Measurements from ENCODE around the gene GALNT18.

Gene GALNT18

DNA sequence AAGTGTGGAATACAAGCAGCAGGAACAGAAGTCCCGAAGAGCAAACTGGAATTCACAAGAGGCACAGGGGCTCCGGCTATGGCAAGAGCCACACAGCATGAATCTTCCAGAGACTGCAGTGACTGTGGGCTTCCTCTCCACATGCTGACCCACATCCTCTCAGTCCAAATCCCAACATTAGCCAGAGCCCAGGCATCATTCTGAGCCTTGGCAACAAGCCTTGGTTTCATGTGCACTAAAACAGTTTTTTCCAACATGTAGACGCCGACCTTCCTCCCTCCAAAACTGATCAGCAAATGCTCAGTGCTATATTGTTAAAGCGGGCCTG is 177.0 kb downstream of the GALNT18 start:
- H3K4me1 ChIP-seq (ENCODE audit: control insufficient read depth, insufficient read depth, low read length): no peaks in the 10 kb centered on the region
- H3K9ac ChIP-seq (ENCODE audit: low read length): no peak overlapping the region
- H3K27me3 ChIP-seq (ENCODE audit: control insufficient read depth, insufficient read depth, low read length): no peaks in the 10 kb centered on the region
- H3K27ac ChIP-seq (ENCODE audit: low read depth, low read length): no peak overlapping the region
- H3K36me3 ChIP-seq (ENCODE audit: control insufficient read depth, insufficient read depth, low read length): no peaks in the 10 kb centered on the region
- no peaks in the 10 kb centered on the region for H3K9me3 ChIP-seq (ENCODE audit: control insufficient read depth, insufficient read depth, low read depth, low read length)
- H3K4me3 ChIP-seq (ENCODE audit: low read depth, low read length): no peak overlapping the region

DNA sequence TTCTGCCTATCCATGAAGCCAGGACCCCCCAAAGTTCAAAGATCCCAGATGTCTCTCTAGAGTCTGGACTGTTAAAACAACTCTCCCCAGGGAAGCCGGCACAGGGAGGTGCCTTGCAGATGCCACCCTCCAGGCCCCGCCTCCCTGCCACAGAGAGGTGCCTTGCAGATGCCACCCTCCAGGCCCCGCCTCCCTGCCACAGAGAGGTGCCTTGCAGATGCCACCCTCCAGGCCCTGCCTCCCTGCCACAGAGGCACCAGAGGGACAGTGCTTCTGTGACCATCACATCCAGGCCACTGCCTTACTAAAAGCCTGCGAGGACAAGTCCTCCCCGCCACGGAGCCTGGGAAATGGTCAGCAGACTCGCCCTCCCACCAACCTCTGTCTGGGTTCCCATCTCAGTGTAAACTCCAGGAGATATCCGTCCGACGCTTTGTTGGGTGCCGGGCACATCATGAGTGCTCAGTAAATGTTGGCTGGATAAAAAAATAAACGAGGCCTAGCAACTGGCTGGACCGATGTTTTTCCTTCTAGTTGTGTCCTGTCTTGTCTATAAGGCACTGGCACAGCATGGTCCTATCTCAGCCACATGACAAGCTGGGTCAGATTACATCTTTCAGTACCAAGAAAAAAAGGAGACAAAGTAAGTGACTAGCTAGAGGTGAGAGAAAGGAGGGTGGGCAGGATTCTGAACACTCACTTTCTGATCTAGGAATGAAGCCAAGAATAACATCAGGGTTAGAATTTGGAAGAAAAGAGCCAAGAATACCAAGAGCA is 177.6 kb downstream of the GALNT18 start:
- H3K9me3 ChIP-seq (ENCODE audit: control insufficient read depth, insufficient read depth, low read depth, low read length): no peaks in the 10 kb centered on the region
- H3K27ac ChIP-seq (ENCODE audit: low read depth, low read length): no peak overlapping the region
- no peak overlapping the region for H3K9ac ChIP-seq (ENCODE audit: low read length)
- no peaks in the 10 kb centered on the region for H3K27me3 ChIP-seq (ENCODE audit: control insufficient read depth, insufficient read depth, low read length)
- H3K4me3 ChIP-seq (ENCODE audit: low read depth, low read length): no peak overlapping the region
- no peaks in the 10 kb centered on the region for H3K4me1 ChIP-seq (ENCODE audit: control insufficient read depth, insufficient read depth, low read length)
- H3K36me3 ChIP-seq (ENCODE audit: control insufficient read depth, insufficient read depth, low read length): no peaks in the 10 kb centered on the region

DNA sequence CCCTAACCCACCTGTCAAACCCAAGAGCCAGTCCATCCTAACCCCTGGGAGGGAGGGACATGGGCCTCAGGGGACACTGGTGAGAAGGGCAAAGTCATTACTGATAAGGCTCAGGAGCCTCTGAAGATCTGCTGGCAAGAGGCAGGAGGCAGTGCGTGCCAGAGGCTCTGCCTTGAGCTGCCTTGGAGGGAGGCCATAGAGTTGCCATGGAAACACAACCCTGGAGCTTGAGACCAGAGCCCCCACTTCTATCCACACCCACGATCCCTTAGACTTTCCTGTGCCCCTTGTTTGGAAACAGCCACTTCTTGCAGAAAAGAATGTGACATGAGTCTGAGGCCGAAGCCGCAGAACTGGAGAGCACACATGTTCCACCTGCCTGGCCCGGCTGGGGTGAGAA is 179.0 kb downstream of the GALNT18 start:
- H3K4me1 ChIP-seq (ENCODE audit: control insufficient read depth, insufficient read depth, low read length): no peaks in the 10 kb centered on the region
- H3K9ac ChIP-seq (ENCODE audit: low read length): no peak overlapping the region
- H3K36me3 ChIP-seq (ENCODE audit: control insufficient read depth, insufficient read depth, low read length): no peaks in the 10 kb centered on the region
- no peak overlapping the region for H3K4me3 ChIP-seq (ENCODE audit: low read depth, low read length)
- no peak overlapping the region for H3K27ac ChIP-seq (ENCODE audit: low read depth, low read length)
- H3K27me3 ChIP-seq (ENCODE audit: control insufficient read depth, insufficient read depth, low read length): no peaks in the 10 kb centered on the region
- H3K9me3 ChIP-seq (ENCODE audit: control insufficient read depth, insufficient read depth, low read depth, low read length): no peaks in the 10 kb centered on the region

DNA sequence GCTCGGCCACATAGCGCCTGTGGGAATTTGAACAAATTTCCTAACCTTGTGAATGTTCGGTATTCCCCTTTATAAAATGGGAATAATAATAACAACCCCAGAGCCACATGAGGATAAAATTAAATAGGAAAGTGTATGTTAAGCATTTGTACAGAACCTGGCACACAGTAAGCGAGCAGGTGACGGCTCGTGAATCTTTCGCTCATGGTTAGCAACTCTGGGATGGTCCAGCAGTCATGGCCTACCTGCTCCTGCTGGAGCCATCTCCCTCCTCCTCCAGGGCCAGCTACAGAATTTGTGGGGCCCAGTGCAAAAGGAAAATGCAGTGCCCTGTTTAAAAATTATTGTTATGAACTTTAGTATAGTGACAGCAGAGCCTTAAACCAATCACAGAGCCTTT is 180.3 kb downstream of the GALNT18 start:
- no peak overlapping the region for H3K9ac ChIP-seq (ENCODE audit: low read length)

DNA sequence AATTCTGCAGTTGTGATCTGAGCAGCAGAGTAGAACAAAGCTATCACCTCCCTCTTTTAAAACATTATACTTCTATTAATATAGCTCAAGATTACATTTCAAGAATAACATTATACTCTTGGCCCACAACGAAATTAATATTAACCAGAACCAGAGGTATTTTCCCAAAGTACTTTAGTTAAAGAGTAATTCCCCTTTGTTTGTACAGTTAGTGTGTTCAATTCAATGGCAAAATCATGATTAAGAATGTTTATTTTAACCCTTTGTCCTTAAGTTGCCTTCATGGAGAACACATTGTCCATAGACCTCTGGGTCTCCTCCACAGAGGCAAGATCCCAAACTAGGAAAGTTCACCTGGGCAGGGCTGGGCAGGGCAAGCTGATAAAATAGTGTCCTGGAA is 180.7 kb downstream of the GALNT18 start:
- Histone ChIP-seq H3K9ac (ENCODE audit: low read length) (no peak overlapping the region), H3K27ac (ENCODE audit: low read depth, low read length) (no peak overlapping the region), H3K36me3 (ENCODE audit: control insufficient read depth, insufficient read depth, low read length) (no peaks in the 10 kb centered on the region), H3K9me3 (ENCODE audit: control insufficient read depth, insufficient read depth, low read depth, low read length) (no peaks in the 10 kb centered on the region), H3K4me1 (ENCODE audit: control insufficient read depth, insufficient read depth, low read length) (no peaks in the 10 kb centered on the region), H3K27me3 (ENCODE audit: control insufficient read depth, insufficient read depth, low read length) (0 out of 2 replicates have a peak, but pooled peaks cover 3% of the 10 kb centered on the region), H3K4me3 (ENCODE audit: low read depth, low read length) (no peak overlapping the region)

More for the DNA sequence above, 180.3 kb downstream of the GALNT18 start:
- no peaks in the 10 kb centered on the region for H3K4me1 ChIP-seq (ENCODE audit: control insufficient read depth, insufficient read depth, low read length)
- no peaks in the 10 kb centered on the region for H3K36me3 ChIP-seq (ENCODE audit: control insufficient read depth, insufficient read depth, low read length)
- no peak overlapping the region for H3K4me3 ChIP-seq (ENCODE audit: low read depth, low read length)
- H3K9me3 ChIP-seq (ENCODE audit: control insufficient read depth, insufficient read depth, low read depth, low read length): no peaks in the 10 kb centered on the region
- no peak overlapping the region for H3K27ac ChIP-seq (ENCODE audit: low read depth, low read length)
- 0 out of 2 replicates have a peak, but pooled peaks cover 2% of the 10 kb centered on the region for H3K27me3 ChIP-seq (ENCODE audit: control insufficient read depth, insufficient read depth, low read length)

DNA sequence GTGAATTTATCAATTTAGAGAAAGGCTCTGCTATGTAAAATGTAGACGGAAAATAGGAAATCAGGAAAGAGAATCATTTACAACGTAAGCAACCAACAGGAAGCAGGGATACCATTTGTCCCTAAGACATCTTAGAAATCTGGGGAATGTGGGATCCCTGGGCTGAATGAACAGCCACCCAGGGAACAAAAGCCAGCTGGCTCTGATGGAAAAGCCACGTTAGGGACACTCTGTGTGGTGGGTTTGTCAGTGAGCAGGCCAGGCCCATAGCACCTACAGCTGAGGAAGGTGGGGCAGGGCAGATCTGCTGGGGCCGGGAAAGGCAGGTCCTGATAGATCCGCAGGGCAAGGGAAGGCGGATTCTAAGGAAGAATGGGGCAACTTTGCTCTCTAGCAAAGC is 181.7 kb downstream of the GALNT18 start:
- Histone ChIP-seq H3K27ac (ENCODE audit: low read depth, low read length) (no peak overlapping the region), H3K9ac (ENCODE audit: low read length) (no peak overlapping the region), H3K4me1 (ENCODE audit: control insufficient read depth, insufficient read depth, low read length) (no peaks in the 10 kb centered on the region), H3K4me3 (ENCODE audit: low read depth, low read length) (no peak overlapping the region), H3K9me3 (ENCODE audit: control insufficient read depth, insufficient read depth, low read depth, low read length) (no peaks in the 10 kb centered on the region), H3K27me3 (ENCODE audit: control insufficient read depth, insufficient read depth, low read length) (0 out of 2 replicates have a peak, but pooled peaks cover 3% of the 10 kb centered on the region), H3K36me3 (ENCODE audit: control insufficient read depth, insufficient read depth, low read length) (no peaks in the 10 kb centered on the region)

DNA sequence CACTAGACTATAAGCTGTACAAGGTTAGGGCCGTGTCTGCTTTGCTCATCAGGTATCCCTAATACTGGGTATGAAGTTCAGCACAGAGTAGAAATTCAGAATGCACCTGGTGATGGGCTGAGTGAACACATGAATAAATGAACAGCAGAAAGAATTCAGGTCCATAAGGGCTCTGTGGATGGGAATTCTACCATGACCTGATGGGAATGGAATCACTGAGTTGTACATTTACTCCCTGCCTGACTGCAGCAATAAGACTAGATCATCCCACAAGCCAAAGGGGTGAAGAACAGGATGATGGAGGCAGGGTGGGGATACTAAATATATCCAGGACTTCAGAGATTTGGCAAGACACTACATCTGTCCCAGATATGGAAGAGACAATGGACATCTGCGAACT is 182.2 kb downstream of the GALNT18 start:
- no peaks in the 10 kb centered on the region for H3K4me1 ChIP-seq (ENCODE audit: control insufficient read depth, insufficient read depth, low read length)
- H3K27ac ChIP-seq (ENCODE audit: low read depth, low read length): no peak overlapping the region
- no peak overlapping the region for H3K4me3 ChIP-seq (ENCODE audit: low read depth, low read length)
- no peaks in the 10 kb centered on the region for H3K36me3 ChIP-seq (ENCODE audit: control insufficient read depth, insufficient read depth, low read length)
- no peak overlapping the region for H3K9ac ChIP-seq (ENCODE audit: low read length)
- 0 out of 2 replicates have a peak, but pooled peaks cover 3% of the 10 kb centered on the region for H3K27me3 ChIP-seq (ENCODE audit: control insufficient read depth, insufficient read depth, low read length)
- H3K9me3 ChIP-seq (ENCODE audit: control insufficient read depth, insufficient read depth, low read depth, low read length): no peaks in the 10 kb centered on the region

DNA sequence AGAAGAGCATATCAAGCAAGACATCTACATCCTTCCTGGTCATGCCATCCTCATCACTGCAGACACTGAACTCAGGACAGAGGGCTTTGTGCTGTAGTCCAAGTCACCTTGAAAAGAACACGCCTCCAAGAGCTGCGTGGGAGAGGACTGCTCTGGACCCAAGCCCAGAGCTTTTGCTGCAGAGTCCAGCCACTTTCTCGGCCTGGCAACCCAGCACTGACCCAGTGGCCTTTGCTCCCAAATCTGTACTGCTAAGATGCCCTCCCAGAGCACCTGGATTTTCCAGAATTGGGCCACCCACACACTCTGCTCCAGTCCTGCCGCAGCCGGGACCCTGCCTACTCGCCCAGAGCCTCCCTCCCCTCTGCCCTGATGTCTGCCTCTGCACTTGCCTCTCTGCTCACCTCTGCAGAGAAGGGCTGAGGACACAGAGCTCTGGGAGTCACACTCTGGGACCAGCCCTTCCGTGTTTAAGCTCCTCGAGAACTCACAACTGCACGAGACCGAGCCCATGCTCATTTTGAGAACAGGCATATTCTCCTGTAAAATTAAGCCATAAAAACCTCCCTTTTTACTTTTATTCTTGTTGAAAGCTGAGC is 185.0 kb downstream of the GALNT18 start:
- Histone ChIP-seq H3K9me3 (ENCODE audit: control insufficient read depth, insufficient read depth, low read depth, low read length) (no peaks in the 10 kb centered on the region), H3K9ac (ENCODE audit: low read length) (no peak overlapping the region), H3K27me3 (ENCODE audit: control insufficient read depth, insufficient read depth, low read length) (0 out of 2 replicates have a peak, but pooled peaks cover 3% of the 10 kb centered on the region), H3K4me1 (ENCODE audit: control insufficient read depth, insufficient read depth, low read length) (no peaks in the 10 kb centered on the region), H3K4me3 (ENCODE audit: low read depth, low read length) (no peak overlapping the region), H3K27ac (ENCODE audit: low read depth, low read length) (no peak overlapping the region), H3K36me3 (ENCODE audit: control insufficient read depth, insufficient read depth, low read length) (no peaks in the 10 kb centered on the region)

DNA sequence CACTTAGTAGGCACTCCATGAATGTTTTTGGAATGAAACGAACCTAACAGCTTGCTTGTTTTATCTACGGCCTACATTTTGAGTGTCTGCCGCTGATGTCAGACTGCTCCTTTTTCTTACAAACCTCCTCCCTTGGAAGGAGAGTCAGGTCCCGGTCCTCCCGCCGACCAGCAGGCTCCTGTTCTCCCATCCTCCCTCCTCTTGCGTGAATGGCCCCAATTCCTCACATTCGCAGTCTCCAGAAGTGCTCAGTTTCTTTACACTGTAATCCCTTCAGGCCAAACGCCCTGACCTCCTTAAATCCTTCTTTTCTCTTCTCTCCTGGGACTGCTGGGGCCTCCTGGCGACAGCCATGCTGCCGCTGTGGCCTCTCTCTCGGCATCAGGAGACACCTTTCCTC is 186.2 kb downstream of the GALNT18 start:
- Histone ChIP-seq H3K27me3 (ENCODE audit: control insufficient read depth, insufficient read depth, low read length) (0 out of 2 replicates have a peak, but pooled peaks cover 3% of the 10 kb centered on the region), H3K9ac (ENCODE audit: low read length) (no peak overlapping the region), H3K27ac (ENCODE audit: low read depth, low read length) (no peak overlapping the region), H3K9me3 (ENCODE audit: control insufficient read depth, insufficient read depth, low read depth, low read length) (no peaks in the 10 kb centered on the region), H3K4me1 (ENCODE audit: control insufficient read depth, insufficient read depth, low read length) (no peaks in the 10 kb centered on the region), H3K36me3 (ENCODE audit: control insufficient read depth, insufficient read depth, low read length) (no peaks in the 10 kb centered on the region), H3K4me3 (ENCODE audit: low read depth, low read length) (no peak overlapping the region)

DNA sequence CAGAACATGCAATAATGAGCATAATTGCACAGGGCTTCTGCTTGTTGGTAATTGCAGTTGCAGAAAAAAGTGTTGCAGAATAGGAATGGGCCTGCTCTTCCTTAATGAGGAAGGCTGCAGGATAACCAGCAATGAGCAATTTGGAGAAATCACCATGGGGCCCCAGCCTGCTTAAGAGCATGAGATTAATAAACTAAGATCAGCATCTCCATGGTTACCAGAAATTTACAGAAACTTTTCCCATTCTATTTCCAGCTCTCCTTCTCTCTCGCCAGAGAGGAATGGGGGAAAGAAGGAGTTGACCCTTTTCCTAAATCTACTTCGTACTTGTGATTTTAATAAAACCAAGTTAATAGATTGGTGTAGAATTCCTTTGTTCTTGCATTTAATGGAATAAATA is 187.8 kb downstream of the GALNT18 start:
- H3K27me3 ChIP-seq (ENCODE audit: control insufficient read depth, insufficient read depth, low read length): 0 out of 2 replicates have a peak, but pooled peaks cover 3% of the 10 kb centered on the region
- no peaks in the 10 kb centered on the region for H3K36me3 ChIP-seq (ENCODE audit: control insufficient read depth, insufficient read depth, low read length)
- H3K4me1 ChIP-seq (ENCODE audit: control insufficient read depth, insufficient read depth, low read length): no peaks in the 10 kb centered on the region

DNA sequence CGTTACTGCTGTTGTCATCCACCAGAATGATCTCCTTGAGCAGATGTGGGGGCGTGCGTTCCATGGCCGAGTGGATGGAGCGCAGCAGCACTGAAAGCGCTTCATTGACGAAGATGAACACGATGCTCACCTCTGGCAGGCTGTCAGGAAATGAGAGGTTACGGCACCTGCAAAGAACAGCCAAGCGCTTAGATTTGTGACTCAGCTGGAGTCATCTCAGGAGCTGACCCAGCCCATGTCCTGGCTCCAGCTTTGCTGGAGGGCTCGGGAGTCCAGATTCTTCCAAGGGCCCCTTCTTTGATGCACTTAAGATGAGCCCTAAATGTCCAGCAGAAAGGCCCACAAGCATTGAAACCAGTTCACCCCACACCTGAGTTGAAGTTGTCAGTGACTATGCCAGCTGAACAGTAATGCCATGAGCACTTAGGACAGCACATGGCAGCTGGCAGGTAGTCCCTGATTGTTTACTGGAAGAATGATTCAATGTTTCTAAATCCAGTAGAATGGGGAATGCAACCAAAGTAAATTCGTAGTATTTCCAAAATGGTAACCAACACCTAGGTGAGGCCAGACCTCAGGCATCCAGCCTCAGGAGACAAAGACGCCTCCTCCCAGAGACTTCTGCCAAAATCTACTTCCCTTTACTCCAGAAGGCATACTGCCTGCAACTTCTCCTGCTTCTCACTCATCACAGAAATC is 189.0 kb downstream of the GALNT18 start:
- no peak overlapping the region for H3K4me3 ChIP-seq (ENCODE audit: low read depth, low read length)
- H3K27me3 ChIP-seq (ENCODE audit: control insufficient read depth, insufficient read depth, low read length): 0 out of 2 replicates have a peak, but pooled peaks cover 3% of the 10 kb centered on the region
- no peaks in the 10 kb centered on the region for H3K9me3 ChIP-seq (ENCODE audit: control insufficient read depth, insufficient read depth, low read depth, low read length)
- no peaks in the 10 kb centered on the region for H3K36me3 ChIP-seq (ENCODE audit: control insufficient read depth, insufficient read depth, low read length)
- H3K9ac ChIP-seq (ENCODE audit: low read length): no peak overlapping the region
- H3K27ac ChIP-seq (ENCODE audit: low read depth, low read length): no peak overlapping the region
- no peaks in the 10 kb centered on the region for H3K4me1 ChIP-seq (ENCODE audit: control insufficient read depth, insufficient read depth, low read length)

More for the DNA sequence above, 187.8 kb downstream of the GALNT18 start:
- Histone ChIP-seq H3K9me3 (ENCODE audit: control insufficient read depth, insufficient read depth, low read depth, low read length) (no peaks in the 10 kb centered on the region), H3K4me3 (ENCODE audit: low read depth, low read length) (no peak overlapping the region), H3K9ac (ENCODE audit: low read length) (no peak overlapping the region), H3K27ac (ENCODE audit: low read depth, low read length) (no peak overlapping the region)

Measured in HUES6 (cell line).